Endodermal cell (in vitro differentiated cells): Measurements from ENCODE around the gene UBE2V1. TPM values are rescaled to one million over a fixed set of nuclear protein-coding genes. Genes with fewer than 3 reads are reported as not detected.

ENCODE experiments used
- DNase-seq: peaks from one replicate; pipeline ENCODE4 v3.0.0-alpha.2; 2017
- H3K27ac ChIP-seq: 2 replicates; pipeline ENCODE4 v1.5.1; 2013; ENCODE audit warnings: mild to moderate bottlenecking, low read depth, low read length, moderate library complexity
- H3K27me3 ChIP-seq: 2 replicates; pipeline ENCODE4 v1.6.1; 2013; ENCODE audit warnings: mild to moderate bottlenecking, low read length, moderate library complexity; ENCODE audit not compliant: insufficient read depth, control insufficient read depth, poor library complexity, severe bottlenecking
- H3K36me3 ChIP-seq: 2 replicates; pipeline ENCODE4 v1.7.0; 2013; ENCODE audit warnings: mild to moderate bottlenecking, low read length, moderate library complexity; ENCODE audit not compliant: control insufficient read depth, insufficient read depth
- H3K4me1 ChIP-seq: one replicate; pipeline ENCODE4 v1.7.0; 2013; ENCODE audit warnings: low read length; ENCODE audit not compliant: control insufficient read depth, insufficient read depth
- H3K4me3 ChIP-seq: 2 replicates; pipeline ENCODE4 v1.5.1; 2013; ENCODE audit warnings: mild to moderate bottlenecking, low read length, moderate library complexity
- H3K9ac ChIP-seq: 2 replicates; pipeline ENCODE4 v1.6.1; 2013; ENCODE audit warnings: mild to moderate bottlenecking, low read length, moderate library complexity; ENCODE audit not compliant: poor library complexity, severe bottlenecking; ENCODE audit errors: extremely low read depth
- H3K9me3 ChIP-seq: 2 replicates; pipeline ENCODE4 v1.6.1; 2013; ENCODE audit warnings: mild to moderate bottlenecking, low read length, moderate library complexity; ENCODE audit not compliant: control insufficient read depth
- H3K27ac Mint-ChIP-seq: 2 replicates; pipeline ENCODE4 v1.8.0; 2020; ENCODE audit warnings: mixed read lengths
- H3K27me3 Mint-ChIP-seq: 2 replicates; pipeline ENCODE4 v1.8.0; 2021; ENCODE audit warnings: mild to moderate bottlenecking, mixed read lengths; ENCODE audit not compliant: insufficient read depth
- H3K36me3 Mint-ChIP-seq: 2 replicates; pipeline ENCODE4 v1.8.0; 2020; ENCODE audit warnings: low read depth, mixed read lengths
- H3K4me1 Mint-ChIP-seq: 2 replicates; pipeline ENCODE4 v1.8.0; 2020; ENCODE audit warnings: mixed read lengths
- H3K4me3 Mint-ChIP-seq: 2 replicates; pipeline ENCODE4 v1.8.0; 2020; ENCODE audit warnings: mild to moderate bottlenecking, moderate library complexity, mixed read lengths
- H3K9me3 Mint-ChIP-seq: 2 replicates; pipeline ENCODE4 v1.8.0; 2020; ENCODE audit warnings: mild to moderate bottlenecking, mixed read lengths
- WGBS, 2 experiments: methylation state at CpG; one replicate each; pipeline versions ENCODE4 v1.1.5 to v1.1.7; 2013; ENCODE audit warnings: missing lambda C conversion rate in 2 of 2, mixed read lengths in 1 of 2; ENCODE audit not compliant: insufficient coverage in 1 of 2, insufficient read length in 1 of 2; 5-methylcytosine and 5-hydroxymethylcytosine counted together
- total RNA-seq, 2 donors: library from RNA; stranded (reverse); fragmentation: NEBNext Ultra II Directional in 1 of 2; extraction: Animal tissue kit (Norgen Biotek cat#: 25700) in 1 of 2; gene quantifications; 2 replicates in 1 of 2; 3 replicates in 1 of 2; pipeline ENCODE4 v1.2.1, GENCODE V29; 2021
- TF ChIP-seq, protein P1 (sequence below): fragments of 200-600 bp; sonication (generic); conservative IDR thresholded peaks from 2 replicates; pipeline ENCODE4 v1.5.0; 2021; ENCODE audit warnings: antibody characterized with exemption, mild to moderate bottlenecking

UBE2V1 gene
- total RNA-seq, 2 donors from 2014 or later: 165 to 168 TPM

DNA sequence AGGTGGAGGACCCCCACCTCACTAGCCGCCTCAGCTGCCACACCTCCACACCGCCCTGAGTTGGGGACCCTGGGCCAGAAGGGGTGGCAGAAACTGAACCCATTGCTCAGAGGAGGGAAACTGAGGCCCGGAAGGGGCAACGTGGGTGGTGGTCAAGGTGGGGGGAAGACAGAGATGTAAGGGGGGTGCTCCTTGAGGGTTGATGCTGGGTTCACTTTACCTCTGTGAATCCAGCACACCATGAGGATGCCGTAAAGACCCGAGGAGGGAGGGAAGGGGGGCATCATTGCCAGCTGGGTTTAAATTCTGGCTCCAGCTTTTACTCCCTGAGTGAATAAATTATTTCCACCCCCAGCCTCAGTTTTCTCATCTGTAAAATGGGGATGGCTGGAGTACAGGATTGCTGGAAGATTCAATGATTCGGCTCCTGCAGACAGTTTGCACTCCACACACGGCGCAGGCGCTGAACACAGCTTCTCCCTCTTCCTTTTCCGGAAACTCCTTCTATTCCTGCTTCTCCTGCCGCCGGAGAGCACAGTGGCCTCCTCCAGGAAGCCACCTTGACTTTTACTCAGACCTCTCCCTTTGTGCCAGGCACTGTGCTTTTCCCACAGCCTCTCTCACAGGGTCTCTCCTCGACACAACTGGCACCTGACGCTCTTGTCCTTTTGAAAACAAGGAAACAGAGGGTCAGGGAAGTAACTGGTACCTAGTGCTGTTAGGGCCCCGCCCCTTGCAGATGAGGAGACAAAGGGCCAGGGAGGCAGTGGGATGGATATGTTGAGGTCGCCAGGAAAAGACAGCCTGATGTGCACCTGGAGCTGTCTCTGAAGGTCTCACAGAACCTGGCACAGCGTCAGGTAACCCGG, 59.4 kb downstream of the UBE2V1 start:
- Histone ChIP-seq H3K4me3 (no peak overlapping the region), H3K9ac (no peak overlapping the region), H3K27me3 (no peaks in the 10 kb centered on the region), H3K27ac (no peak overlapping the region), H3K9me3 (no peaks in the 10 kb centered on the region), H3K4me1 (peaks cover 3% of the 10 kb centered on the region), H3K36me3 (no peaks in the 10 kb centered on the region)
- TF ChIP-seq, protein P1, sequence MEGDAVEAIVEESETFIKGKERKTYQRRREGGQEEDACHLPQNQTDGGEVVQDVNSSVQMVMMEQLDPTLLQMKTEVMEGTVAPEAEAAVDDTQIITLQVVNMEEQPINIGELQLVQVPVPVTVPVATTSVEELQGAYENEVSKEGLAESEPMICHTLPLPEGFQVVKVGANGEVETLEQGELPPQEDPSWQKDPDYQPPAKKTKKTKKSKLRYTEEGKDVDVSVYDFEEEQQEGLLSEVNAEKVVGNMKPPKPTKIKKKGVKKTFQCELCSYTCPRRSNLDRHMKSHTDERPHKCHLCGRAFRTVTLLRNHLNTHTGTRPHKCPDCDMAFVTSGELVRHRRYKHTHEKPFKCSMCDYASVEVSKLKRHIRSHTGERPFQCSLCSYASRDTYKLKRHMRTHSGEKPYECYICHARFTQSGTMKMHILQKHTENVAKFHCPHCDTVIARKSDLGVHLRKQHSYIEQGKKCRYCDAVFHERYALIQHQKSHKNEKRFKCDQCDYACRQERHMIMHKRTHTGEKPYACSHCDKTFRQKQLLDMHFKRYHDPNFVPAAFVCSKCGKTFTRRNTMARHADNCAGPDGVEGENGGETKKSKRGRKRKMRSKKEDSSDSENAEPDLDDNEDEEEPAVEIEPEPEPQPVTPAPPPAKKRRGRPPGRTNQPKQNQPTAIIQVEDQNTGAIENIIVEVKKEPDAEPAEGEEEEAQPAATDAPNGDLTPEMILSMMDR: no peak
- peaks cover 5% of the 10 kb centered on the region for H3K4me1 Mint-ChIP-seq
- H3K27ac Mint-ChIP-seq: no peak overlapping the region
- no peak overlapping the region for H3K4me3 Mint-ChIP-seq
- no peaks in the 10 kb centered on the region for H3K36me3 Mint-ChIP-seq
- H3K9me3 Mint-ChIP-seq: no peaks in the 10 kb centered on the region
- H3K27me3 Mint-ChIP-seq: no peaks in the 10 kb centered on the region
- 86 to 90% methylated on average over 13 to 19 of the region's 19 CpGs for WGBS, 2 experiments
- no peak for DNase-seq

DNA sequence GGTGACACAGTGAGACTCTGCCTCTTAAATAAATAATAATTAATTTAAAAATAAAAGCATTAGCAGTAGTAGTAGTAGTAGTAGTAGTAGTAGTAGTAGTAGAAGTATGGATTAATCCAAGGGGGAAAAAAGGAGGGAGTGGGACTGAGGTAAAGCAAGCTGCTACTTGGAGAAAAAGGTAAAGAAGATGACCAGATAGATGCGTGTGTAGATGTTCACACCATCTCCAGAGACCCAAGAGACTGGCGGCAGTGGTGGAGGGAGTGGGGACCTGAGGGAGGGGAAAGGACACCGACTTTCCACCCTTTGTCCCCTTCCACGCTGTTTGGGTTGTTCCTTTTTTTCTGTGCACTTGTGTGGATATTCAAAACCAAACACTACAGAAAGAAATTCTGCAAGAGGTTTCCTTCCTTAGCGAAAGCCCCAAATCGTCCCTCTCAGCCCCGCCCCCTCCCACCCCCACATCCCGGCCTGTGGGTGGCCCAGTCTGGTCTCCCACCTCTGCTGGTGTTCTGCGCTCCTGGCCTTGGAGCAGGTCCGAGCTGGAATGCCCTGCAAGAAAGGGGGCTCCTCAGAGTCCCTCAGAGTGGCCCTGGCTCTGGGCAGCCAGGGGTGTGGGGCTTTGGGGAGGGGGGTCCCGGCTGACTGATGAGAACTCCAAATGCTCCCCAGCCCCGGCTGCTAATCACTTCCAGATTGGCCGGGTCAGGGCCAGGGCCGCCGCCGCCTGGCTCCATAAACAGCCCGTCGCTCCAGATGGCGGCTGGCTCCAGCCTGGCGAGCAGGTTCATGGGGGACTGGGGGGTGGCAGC, 60.2 kb downstream of the UBE2V1 start:
- no peak overlapping the region for H3K27ac Mint-ChIP-seq
- no peak overlapping the region for H3K4me3 ChIP-seq
- peak; percentile 50 for DNase-seq
- no peaks in the 10 kb centered on the region for H3K36me3 Mint-ChIP-seq
- TF ChIP-seq, protein P1: no peak
- no peak overlapping the region for H3K27ac ChIP-seq
- H3K27me3 ChIP-seq: no peaks in the 10 kb centered on the region
- peaks cover 3% of the 10 kb centered on the region for H3K4me1 ChIP-seq
- WGBS, 2 experiments: 77 to 78% methylated on average over 3 to 20 of the region's 20 CpGs
- H3K36me3 ChIP-seq: no peaks in the 10 kb centered on the region
- H3K9me3 Mint-ChIP-seq: no peaks in the 10 kb centered on the region
- no peak overlapping the region for H3K4me3 Mint-ChIP-seq
- no peaks in the 10 kb centered on the region for H3K27me3 Mint-ChIP-seq
- H3K4me1 Mint-ChIP-seq: peaks cover 5% of the 10 kb centered on the region
- H3K9me3 ChIP-seq: no peaks in the 10 kb centered on the region
- no peak overlapping the region for H3K9ac ChIP-seq

DNA sequence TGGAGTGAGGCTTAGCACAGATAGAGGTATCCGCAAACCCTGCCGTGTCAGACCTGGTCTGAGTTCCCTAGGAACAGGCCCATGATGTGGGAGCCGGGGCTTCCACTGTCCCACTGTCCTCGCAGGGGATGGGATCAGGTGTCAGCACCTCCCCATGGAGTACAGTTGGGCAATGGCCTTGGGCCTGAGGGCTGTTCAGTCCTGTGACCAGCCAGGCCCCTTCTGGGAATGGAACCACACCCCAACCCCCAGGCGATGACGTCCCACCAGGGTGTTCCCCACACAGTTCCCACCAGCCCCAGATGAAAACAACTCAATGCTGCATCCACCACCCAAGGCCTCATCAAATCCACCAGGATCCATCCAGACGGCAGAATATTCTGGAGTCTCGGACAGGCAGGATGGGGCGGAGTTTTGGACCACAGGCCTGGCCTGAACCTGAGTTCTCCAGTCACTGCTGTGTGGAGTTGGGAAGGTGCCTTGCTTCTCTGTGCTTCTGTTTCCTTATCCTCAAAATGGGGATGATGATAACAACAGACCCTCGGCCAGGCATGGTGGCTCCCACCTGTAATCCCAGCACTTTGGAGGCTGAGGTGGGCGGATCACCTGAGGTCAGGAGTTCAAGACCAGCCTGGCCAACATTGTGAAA, 62.2 kb downstream of the UBE2V1 start:
- Histone ChIP-seq H3K9ac (no peak overlapping the region), H3K4me3 (no peak overlapping the region), H3K4me1 (peaks cover 3% of the 10 kb centered on the region), H3K9me3 (no peaks in the 10 kb centered on the region), H3K27me3 (no peaks in the 10 kb centered on the region), H3K27ac (no peak overlapping the region), H3K36me3 (no peaks in the 10 kb centered on the region)
- Mint-ChIP-seq H3K4me3 (no peak overlapping the region), H3K36me3 (no peaks in the 10 kb centered on the region), H3K9me3 (peaks cover 3% of the 10 kb centered on the region), H3K27me3 (no peaks in the 10 kb centered on the region), H3K4me1 (peaks cover 5% of the 10 kb centered on the region), H3K27ac (no peak overlapping the region)
- peak; percentile 44 for DNase-seq
- 91 to 95% methylated on average over 7 to 11 of the region's 11 CpGs for WGBS, 2 experiments
- TF ChIP-seq, protein P1: no peak
